GM12878 (cell line): ENCODE data around the gene ADCY2. TPM values are rescaled to one million over a fixed set of nuclear protein-coding genes. Genes with fewer than 3 reads are reported as not detected.
A peak's percentile ranks its signal among the peaks of the same experiment; 100 is the strongest.

Experiments used
- ATAC-seq: fragments of 200-7000 bp; cut with Tn5 transposase; 3 replicates; pipeline ENCODE4 v1.9.1; 2020; ENCODE audit warnings: mild to moderate bottlenecking, moderate library complexity
- BruUV-seq: library from RNA; stranded (reverse); fragments of 400-500 nt; replicated peaks from 2 replicates; lab custom pipeline; 2021; lab: Mats Ljungman, UMichigan
- CTCF ChIA-PET: fragments of 300-600 bp; sonication (Branson Sonifier 250); formaldehyde crosslinking; extraction: SDS; loops from one replicate; lab custom pipeline; 2021; ENCODE audit warnings: inconsistent platforms; lab: Yijun Ruan, JAX
- POLR2A ChIA-PET: fragments of 350-600 bp; formaldehyde crosslinking; extraction: SDS; loops from one replicate; lab custom pipeline; 2021; ENCODE audit warnings: inconsistent platforms; lab: Charles Lee
- RAD21 ChIA-PET: fragments of 300-600 bp; sonication (Branson Sonifier 250); formaldehyde crosslinking; loops from one replicate; lab custom pipeline; 2023; ENCODE audit warnings: antibody characterized with exemption; ENCODE audit not compliant: unreplicated experiment; lab: Charles Lee
- SMC1A ChIA-PET: fragments of 300-600 bp; sonication (Branson Sonifier 250); formaldehyde crosslinking; loops from one replicate; lab custom pipeline; 2023; ENCODE audit not compliant: unreplicated experiment, uncharacterized antibody; lab: Charles Lee
- DNase-seq: peaks from one replicate; pipeline ENCODE4 v3.0.0-alpha.2; 2011; ENCODE audit warnings: low read depth, low spot score
- FAIRE-seq: peaks from 3 replicates; lab custom pipeline; 2011; peaks lifted over from hg19 to GRCh38; lab: Jason Lieb, UNC
- H2AFZ ChIP-seq: 2 replicates; pipeline ENCODE4 v1.6.0; 2011; ENCODE audit warnings: low read depth, low read length, control low read depth; ENCODE audit not compliant: control insufficient read depth
- H3K27ac ChIP-seq: 2 replicates; pipeline ENCODE4 v1.5.1; 2011; ENCODE audit warnings: control low read depth; ENCODE audit not compliant: control insufficient read depth, insufficient read depth
- H3K27me3 ChIP-seq, 2 experiments: replicated peaks in 1 of 2; 2 replicates each; pipeline versions ENCODE4 v1.6.0 to v1.6.1; 2011; ENCODE audit warnings: low read length in 1 of 2; ENCODE audit not compliant: control insufficient read depth in 2 of 2, insufficient read depth in 2 of 2
- H3K36me3 ChIP-seq, 2 experiments: 2 replicates each; pipeline ENCODE4 v1.5.1; 2011; ENCODE audit warnings: low read length in 1 of 2; ENCODE audit not compliant: control insufficient read depth in 2 of 2, insufficient read depth in 2 of 2
- H3K4me1 ChIP-seq: 2 replicates; pipeline ENCODE4 v1.6.1; 2011; ENCODE audit warnings: mild to moderate bottlenecking, low read length, moderate library complexity, mixed read lengths; ENCODE audit not compliant: control insufficient read depth, insufficient read depth
- H3K4me2 ChIP-seq: 2 replicates; pipeline ENCODE4 v1.6.0; 2011; ENCODE audit warnings: control low read depth; ENCODE audit not compliant: control insufficient read depth, insufficient read depth
- H3K4me3 ChIP-seq: fragments of 200-600 bp; sonication (generic); 2 replicates; pipeline ENCODE4 v1.5.1; 2016
- H3K79me2 ChIP-seq: 2 replicates; pipeline ENCODE4 v1.6.0; 2011; ENCODE audit warnings: low read length; ENCODE audit not compliant: control insufficient read depth, insufficient read depth
- H3K9ac ChIP-seq: 2 replicates; pipeline ENCODE4 v1.8.0; 2011; ENCODE audit warnings: low read length, control low read depth, mixed read lengths; ENCODE audit not compliant: control insufficient read depth, insufficient read depth
- H3K9me3 ChIP-seq: replicated peaks from 3 replicates; pipeline ENCODE4 v1.5.1; 2011; ENCODE audit warnings: mild to moderate bottlenecking, low read length; ENCODE audit not compliant: control insufficient read depth, insufficient read depth
- H4K20me1 ChIP-seq: 2 replicates; pipeline ENCODE4 v1.6.0; 2011; ENCODE audit not compliant: control insufficient read depth, insufficient read depth
- BRCA1 ChIP-seq: IDR thresholded peaks from 2 replicates; pipeline ENCODE4 v1.6.1; 2011; ENCODE audit warnings: low read depth, low read length, improper control_type of control experiment
- CBFB ChIP-seq: IDR thresholded peaks from 2 replicates; pipeline ENCODE4 v1.6.1; 2016; ENCODE audit warnings: antibody characterized with exemption, low read depth
- CBX5 ChIP-seq: sonication (generic); IDR thresholded peaks from 2 replicates; pipeline ENCODE4 v1.6.1; 2016; ENCODE audit warnings: low read depth, moderate library complexity, mild to moderate bottlenecking, inconsistent platforms
- IRF4 ChIP-seq: IDR thresholded peaks from 2 replicates; pipeline ENCODE4 v1.6.1; 2011; ENCODE audit warnings: low read depth, low read length
- NFIC ChIP-seq: IDR thresholded peaks from 2 replicates; pipeline ENCODE4 v1.6.1; 2012; ENCODE audit warnings: low read depth, mild to moderate bottlenecking, inconsistent platforms, low read length, moderate library complexity
- NR2F1 ChIP-seq: fragments of 450-650 bp; conservative IDR thresholded peaks from 2 replicates; pipeline ENCODE4 v1.6.1; 2017; ENCODE audit warnings: mild to moderate bottlenecking
- POLR2A ChIP-seq: IDR thresholded peaks from 2 replicates; pipeline ENCODE4 v1.6.1; 2011; ENCODE audit warnings: low read depth, mild to moderate bottlenecking, low read length
- RUNX3 ChIP-seq: IDR thresholded peaks from 2 replicates; pipeline ENCODE4 v1.6.1; 2012; ENCODE audit warnings: low read length, inconsistent platforms
- SIX5 ChIP-seq: IDR thresholded peaks from 2 replicates; pipeline ENCODE4 v1.6.1; 2011; ENCODE audit warnings: mild to moderate bottlenecking, low read depth, low read length, moderate library complexity; ENCODE audit not compliant: severe bottlenecking
- SMC3 ChIP-seq: IDR thresholded peaks from 2 replicates; pipeline ENCODE4 v1.6.1; 2011; ENCODE audit warnings: low read length, improper control_type of control experiment, borderline replicate concordance
- TCF12 ChIP-seq: IDR thresholded peaks from 2 replicates; pipeline ENCODE4 v1.6.1; 2011; ENCODE audit warnings: low read depth, mild to moderate bottlenecking, low read length
- TCF3 ChIP-seq: IDR thresholded peaks from 2 replicates; pipeline ENCODE4 v1.6.1; 2012; ENCODE audit warnings: low read depth, mild to moderate bottlenecking, low read length, borderline replicate concordance; ENCODE audit not compliant: insufficient read depth
- WRNIP1 ChIP-seq: IDR thresholded peaks from 2 replicates; pipeline ENCODE4 v1.6.1; 2011; ENCODE audit warnings: low read depth, low read length, improper control_type of control experiment, borderline replicate concordance
- ZNF384 ChIP-seq: IDR thresholded peaks from 2 replicates; pipeline ENCODE4 v1.6.1; 2012; ENCODE audit warnings: low read depth, mild to moderate bottlenecking, low read length, improper control_type of control experiment, borderline replicate concordance
- ZNF622 ChIP-seq: fragments of 450-650 bp; IDR thresholded peaks from 2 replicates; pipeline ENCODE4 v1.6.1; 2017; ENCODE audit warnings: mild to moderate bottlenecking, inconsistent platforms
- ZZZ3 ChIP-seq: IDR thresholded peaks from 2 replicates; pipeline ENCODE4 v1.6.1; 2011; ENCODE audit warnings: low read depth; ENCODE audit not compliant: control insufficient read depth, insufficient read length
- WGBS: methylation state at CpG from one replicate; pipeline ENCODE4 v1.1.6; 2016; ENCODE audit warnings: low lambda C conversion rate; ENCODE audit not compliant: insufficient replicate concordance, insufficient coverage; ENCODE audit errors: missing lambda C conversion rate; 5-methylcytosine and 5-hydroxymethylcytosine counted together
- in situ Hi-C: fragments of 300-500 bp; cut with MboI; formaldehyde crosslinking; loops from 9 replicates; pipeline ENCODE4 v1.14.3; 2018; ENCODE audit warnings: mixed read lengths
- intact Hi-C: fragments of 100-400 bp; cut with micrococcal nuclease; formaldehyde crosslinking; loops from one replicate; pipeline ENCODE4 v1.14.2; 2022; ENCODE audit not compliant: unreplicated experiment
- polyA plus RNA-seq, 11 experiments: library from polyadenylated mRNA; depleted of rRNA in 4 of 11; unstranded in 6 of 11; stranded (reverse) in 5 of 11; fragments of >200 nt; fragmentation: Nextera tagmentation in 4 of 11; fragmentation: Illumina TruSeq in 1 of 11; extraction: Ambion mirVana in 4 of 11; extraction: Trizol in 1 of 11; gene quantifications; 1 replicate in 1 of 11; 2 replicates in 10 of 11; pipeline versions ENCODE4 v1.2.1 to v1.2.3, GENCODE V29; 2011 to 2016; ENCODE audit warnings: inconsistent platforms in 2 of 11, missing spikeins in 2 of 11, low read depth in 1 of 11
- total RNA-seq, 4 experiments: library from RNA; depleted of rRNA in 3 of 4; stranded (reverse); fragments of >200 nt in 3 of 4; fragmentation: Illumina TruSeq in 1 of 4; extraction: Trizol in 1 of 4; gene quantifications; 2 replicates each; pipeline versions ENCODE4 v1.2.1 to v1.2.3, GENCODE V29; 2013 to 2021
- TF ChIP-seq, protein P1 (sequence below): IDR thresholded peaks from 2 replicates; pipeline ENCODE4 v1.6.1; 2012; ENCODE audit warnings: low read length, inconsistent platforms
- TF ChIP-seq, protein P2 (sequence below): IDR thresholded peaks from 2 replicates; pipeline ENCODE4 v1.6.1; 2011; ENCODE audit warnings: borderline replicate concordance, low read depth, mild to moderate bottlenecking, moderate library complexity, low read length; ENCODE audit not compliant: insufficient read depth, poor library complexity, severe bottlenecking
- TF ChIP-seq, protein P3 (sequence below): fragments of 450-650 bp; formaldehyde crosslinking; IDR thresholded peaks from 2 replicates; pipeline ENCODE4 v1.5.0; 2022; ENCODE audit warnings: mild to moderate bottlenecking, missing genetic modification characterization

The ADCY2 gene
- total and polyA plus RNA-seq, 10 of the 15 experiments (the other 5 are each of a cell fraction or from before 2014, with no cell fraction given), result 0.07 to 0.26 TPM; not detected in 8

DNA sequence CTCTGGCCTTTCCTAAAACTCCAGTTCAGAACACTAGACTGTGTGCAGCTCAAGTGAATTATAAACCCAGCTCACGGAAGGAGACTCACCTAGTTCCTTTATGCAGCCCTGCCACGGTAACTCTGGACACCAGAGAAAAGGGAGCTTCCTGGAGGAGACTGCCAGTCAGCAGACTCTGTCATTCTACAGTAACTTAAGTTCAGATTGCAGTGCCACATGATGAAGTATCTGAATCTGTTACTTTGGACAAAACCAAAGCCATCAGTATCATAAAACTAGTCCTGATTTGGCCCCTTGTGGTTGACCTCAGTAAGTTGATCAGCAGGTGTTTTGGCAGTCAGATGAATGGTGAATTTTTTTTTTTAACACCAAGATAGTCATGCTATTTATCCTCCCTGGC is 475.7 kb downstream of the ADCY2 start:
- peaks cover 2 to 8% of the 10 kb centered on the region in 2 experiments; a peak in 3 of 4 replicates for H3K36me3 ChIP-seq
- ChIA-PET SMC1A (interaction anchor here (1.0 to 2.2 kb wide), 3 partner anchors 9 to 16 kb away, joined by 3 to 17 read pairs (median 4); no protein-coding TSS in a partner anchor), RAD21 (interaction anchor here (1.6 kb wide), 1 partner anchor 15 kb away, joined by 9 read pairs; no protein-coding TSS in a partner anchor), CTCF (interaction anchor here (1.1 to 9.9 kb wide), 3 partner anchors 12 to 236 kb away, joined by 3 to 92 read pairs (median 3); no protein-coding TSS in a partner anchor), POLR2A (no interaction called here)
- intact Hi-C loops, result no loop called here
- peak; percentile 69 for TF ChIP-seq NR2F1
- TF ChIP-seq, protein P1, sequence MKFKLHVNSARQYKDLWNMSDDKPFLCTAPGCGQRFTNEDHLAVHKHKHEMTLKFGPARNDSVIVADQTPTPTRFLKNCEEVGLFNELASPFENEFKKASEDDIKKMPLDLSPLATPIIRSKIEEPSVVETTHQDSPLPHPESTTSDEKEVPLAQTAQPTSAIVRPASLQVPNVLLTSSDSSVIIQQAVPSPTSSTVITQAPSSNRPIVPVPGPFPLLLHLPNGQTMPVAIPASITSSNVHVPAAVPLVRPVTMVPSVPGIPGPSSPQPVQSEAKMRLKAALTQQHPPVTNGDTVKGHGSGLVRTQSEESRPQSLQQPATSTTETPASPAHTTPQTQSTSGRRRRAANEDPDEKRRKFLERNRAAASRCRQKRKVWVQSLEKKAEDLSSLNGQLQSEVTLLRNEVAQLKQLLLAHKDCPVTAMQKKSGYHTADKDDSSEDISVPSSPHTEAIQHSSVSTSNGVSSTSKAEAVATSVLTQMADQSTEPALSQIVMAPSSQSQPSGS, result 0 out of 2 replicates have a peak, but pooled peaks have one; percentile 26
- peak; percentile 89 for TF ChIP-seq RUNX3
- TF ChIP-seq, protein P2, sequence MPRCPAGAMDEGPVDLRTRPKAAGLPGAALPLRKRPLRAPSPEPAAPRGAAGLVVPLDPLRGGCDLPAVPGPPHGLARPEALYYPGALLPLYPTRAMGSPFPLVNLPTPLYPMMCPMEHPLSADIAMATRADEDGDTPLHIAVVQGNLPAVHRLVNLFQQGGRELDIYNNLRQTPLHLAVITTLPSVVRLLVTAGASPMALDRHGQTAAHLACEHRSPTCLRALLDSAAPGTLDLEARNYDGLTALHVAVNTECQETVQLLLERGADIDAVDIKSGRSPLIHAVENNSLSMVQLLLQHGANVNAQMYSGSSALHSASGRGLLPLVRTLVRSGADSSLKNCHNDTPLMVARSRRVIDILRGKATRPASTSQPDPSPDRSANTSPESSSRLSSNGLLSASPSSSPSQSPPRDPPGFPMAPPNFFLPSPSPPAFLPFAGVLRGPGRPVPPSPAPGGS, result no peak
- TF ChIP-seq, protein P3, sequence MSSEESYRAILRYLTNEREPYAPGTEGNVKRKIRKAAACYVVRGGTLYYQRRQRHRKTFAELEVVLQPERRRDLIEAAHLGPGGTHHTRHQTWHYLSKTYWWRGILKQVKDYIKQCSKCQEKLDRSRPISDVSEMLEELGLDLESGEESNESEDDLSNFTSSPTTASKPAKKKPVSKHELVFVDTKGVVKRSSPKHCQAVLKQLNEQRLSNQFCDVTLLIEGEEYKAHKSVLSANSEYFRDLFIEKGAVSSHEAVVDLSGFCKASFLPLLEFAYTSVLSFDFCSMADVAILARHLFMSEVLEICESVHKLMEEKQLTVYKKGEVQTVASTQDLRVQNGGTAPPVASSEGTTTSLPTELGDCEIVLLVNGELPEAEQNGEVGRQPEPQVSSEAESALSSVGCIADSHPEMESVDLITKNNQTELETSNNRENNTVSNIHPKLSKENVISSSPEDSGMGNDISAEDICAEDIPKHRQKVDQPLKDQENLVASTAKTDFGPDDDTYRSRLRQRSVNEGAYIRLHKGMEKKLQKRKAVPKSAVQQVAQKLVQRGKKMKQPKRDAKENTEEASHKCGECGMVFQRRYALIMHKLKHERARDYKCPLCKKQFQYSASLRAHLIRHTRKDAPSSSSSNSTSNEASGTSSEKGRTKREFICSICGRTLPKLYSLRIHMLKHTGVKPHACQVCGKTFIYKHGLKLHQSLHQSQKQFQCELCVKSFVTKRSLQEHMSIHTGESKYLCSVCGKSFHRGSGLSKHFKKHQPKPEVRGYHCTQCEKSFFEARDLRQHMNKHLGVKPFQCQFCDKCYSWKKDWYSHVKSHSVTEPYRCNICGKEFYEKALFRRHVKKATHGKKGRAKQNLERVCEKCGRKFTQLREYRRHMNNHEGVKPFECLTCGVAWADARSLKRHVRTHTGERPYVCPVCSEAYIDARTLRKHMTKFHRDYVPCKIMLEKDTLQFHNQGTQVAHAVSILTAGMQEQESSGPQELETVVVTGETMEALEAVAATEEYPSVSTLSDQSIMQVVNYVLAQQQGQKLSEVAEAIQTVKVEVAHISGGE (CRISPR knock-in tag), result no peak
- no peak for TF ChIP-seq ZZZ3
- no peak for TF ChIP-seq POLR2A
- TF ChIP-seq IRF4, result no peak
- TF ChIP-seq SMC3, result no peak
- no peak for TF ChIP-seq ZNF622
- TF ChIP-seq CBX5, result no peak
- no peak for TF ChIP-seq WRNIP1
- peak; percentile 38; the same call in 1 of the 2 replicates for TF ChIP-seq NFIC
- no peak for TF ChIP-seq SIX5
- peak; percentile 58; the same call in 1 of the 2 replicates for TF ChIP-seq ZNF384
- peak; percentile 40; the same call in 1 of the 2 replicates for TF ChIP-seq TCF3
- TF ChIP-seq BRCA1, result no peak
- TF ChIP-seq TCF12, result 0 out of 2 replicates have a peak, but pooled peaks have one; percentile 48
- 0 out of 2 replicates have a peak, but pooled peaks have one; percentile 21 for TF ChIP-seq CBFB
- H3K27me3 ChIP-seq, result no peaks in the 10 kb centered on the region
- BruUV-seq, result no TSS peak
- peak overlapping the region; percentile 17; the same call in 1 of the 2 replicates for H3K9ac ChIP-seq
- DNase-seq, result no peak
- FAIRE-seq, result peak; percentile 86
- no peaks in the 10 kb centered on the region for H3K9me3 ChIP-seq
- H3K27ac ChIP-seq, result peak overlapping the region; percentile 27; the same call in 1 of the 2 replicates
- H4K20me1 ChIP-seq, result no peaks in the 10 kb centered on the region
- WGBS, result 71% methylated on average over 2 of the region's 2 CpGs
- in situ Hi-C loops, result no loop called here
- peak; percentile 8 for ATAC-seq
- no peak overlapping the region for H2AFZ ChIP-seq
- peak overlapping the region; percentile 97 for H3K4me3 ChIP-seq
- peaks cover 36% of the 10 kb centered on the region for H3K4me1 ChIP-seq
- peaks cover 67% of the 10 kb centered on the region for H3K79me2 ChIP-seq
- peak overlapping the region; percentile 90 for H3K4me2 ChIP-seq
